Glomerular visceral epithelial cell (primary cell): ENCODE measurements around the gene MAN2B1.
"Not testable (repeated sequence)": the region's sequence is repeated elsewhere in the genome, so short reads cannot be mapped to it uniquely, and the experiment has no call there.

Source experiments
- DNase-seq: peaks from one replicate; pipeline ENCODE4 v3.0.0-alpha.2; 2016; ENCODE audit errors: extremely low spot score

MAN2B1 gene

GRCh38 chr19:12657966-12658365 is 8.6 kb downstream of the MAN2B1 start:
- DNase-seq: no peak

GRCh38 chr19:12656899-12657571 is 9.5 kb downstream of the MAN2B1 start:
- no peak for DNase-seq

- DNase-seq: no peak
Observed at GRCh38 chr19:12655546-12655945, 11.0 kb downstream of the MAN2B1 start.

- DNase-seq: no peak
Observed at GRCh38 chr19:12652219-12652618, 14.3 kb downstream of the MAN2B1 start.

GRCh38 chr19:12649941-12650340 is 16.6 kb downstream of the MAN2B1 start:
- no peak for DNase-seq

- no peak for DNase-seq
Observed at GRCh38 chr19:12648088-12648487, 18.5 kb downstream of the MAN2B1 start.

GRCh38 chr19:12647490-12648071 is 19.0 kb downstream of the MAN2B1 start:
- no peak for DNase-seq

GRCh38 chr19:12647047-12647446 is 19.5 kb downstream of the MAN2B1 start:
- no peak for DNase-seq

- no peak for DNase-seq
Observed at GRCh38 chr19:12646551-12646950, 20.0 kb downstream of the MAN2B1 start.

GRCh38 chr19:12643716-12644115 is 22.8 kb downstream of the MAN2B1 start:
- DNase-seq: not testable (repeated sequence)

- DNase-seq: no peak
Observed at GRCh38 chr19:12642506-12642905, 24.0 kb downstream of the MAN2B1 start.

- no peak for DNase-seq
Observed at GRCh38 chr19:12641456-12641855, 25.1 kb downstream of the MAN2B1 start.

- peak; percentile 53 for DNase-seq
Observed at GRCh38 chr19:12639901-12640613, 26.5 kb downstream of the MAN2B1 start.

- DNase-seq: no peak
Observed at GRCh38 chr19:12638611-12639182, 27.8 kb downstream of the MAN2B1 start.

- no peak for DNase-seq
Observed at GRCh38 chr19:12636631-12637030, 29.9 kb downstream of the MAN2B1 start.

GRCh38 chr19:12629215-12629614 is 37.3 kb downstream of the MAN2B1 start:
- no peak for DNase-seq

- no peak for DNase-seq
Observed at GRCh38 chr19:12628040-12629022, 38.2 kb downstream of the MAN2B1 start.

- DNase-seq: no peak
Observed at GRCh38 chr19:12626958-12627357, 39.6 kb downstream of the MAN2B1 start.

GRCh38 chr19:12623361-12624031 is 43.0 kb downstream of the MAN2B1 start:
- DNase-seq: no peak

- not testable (repeated sequence) for DNase-seq
Observed at GRCh38 chr19:12621253-12622024, 45.1 kb downstream of the MAN2B1 start.
